ENCODE results near the gene SUPT16H. TPM values are rescaled to one million over a fixed set of nuclear protein-coding genes. Genes with fewer than 3 reads are reported as not detected.

Gene SUPT16H
- total and polyA plus RNA-seq, 2 of the 13 experiments (the other 11 are each of a cell fraction or from before 2014, with no cell fraction given): 77.5 to 230 TPM

DNA sequence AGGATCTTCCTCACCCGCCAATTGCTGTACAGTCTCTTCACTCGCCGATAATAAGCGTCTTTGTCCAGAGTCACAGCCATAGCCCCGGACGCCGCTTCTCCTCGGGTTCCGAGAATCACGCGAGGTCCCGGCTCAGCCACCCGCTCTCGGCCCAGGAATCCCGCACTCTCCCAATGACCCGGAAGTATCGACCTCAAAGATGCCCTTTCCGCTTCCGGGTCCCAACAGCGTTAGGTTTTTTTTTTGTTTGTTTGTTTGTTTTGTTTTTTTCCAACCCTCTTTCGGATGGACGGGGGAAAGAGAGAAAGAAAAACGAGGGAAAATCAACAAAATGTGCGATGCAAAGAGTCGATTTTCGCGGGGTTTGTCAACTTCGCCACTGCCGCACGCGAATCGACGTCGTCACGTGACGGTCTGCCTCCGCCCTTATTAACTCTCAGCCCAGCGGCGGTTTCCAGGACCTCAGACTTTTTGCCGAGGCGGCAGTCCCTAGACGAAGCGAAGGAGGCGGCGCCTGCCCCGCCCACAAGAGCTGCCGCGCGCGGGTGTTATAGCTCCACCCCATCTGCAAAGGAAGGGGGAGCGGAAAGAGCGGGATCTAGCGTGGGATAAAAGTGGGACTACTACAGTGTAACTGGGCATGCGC, at the start of gene SUPT16H (continued):
- TF ChIP-seq, protein P1, sequence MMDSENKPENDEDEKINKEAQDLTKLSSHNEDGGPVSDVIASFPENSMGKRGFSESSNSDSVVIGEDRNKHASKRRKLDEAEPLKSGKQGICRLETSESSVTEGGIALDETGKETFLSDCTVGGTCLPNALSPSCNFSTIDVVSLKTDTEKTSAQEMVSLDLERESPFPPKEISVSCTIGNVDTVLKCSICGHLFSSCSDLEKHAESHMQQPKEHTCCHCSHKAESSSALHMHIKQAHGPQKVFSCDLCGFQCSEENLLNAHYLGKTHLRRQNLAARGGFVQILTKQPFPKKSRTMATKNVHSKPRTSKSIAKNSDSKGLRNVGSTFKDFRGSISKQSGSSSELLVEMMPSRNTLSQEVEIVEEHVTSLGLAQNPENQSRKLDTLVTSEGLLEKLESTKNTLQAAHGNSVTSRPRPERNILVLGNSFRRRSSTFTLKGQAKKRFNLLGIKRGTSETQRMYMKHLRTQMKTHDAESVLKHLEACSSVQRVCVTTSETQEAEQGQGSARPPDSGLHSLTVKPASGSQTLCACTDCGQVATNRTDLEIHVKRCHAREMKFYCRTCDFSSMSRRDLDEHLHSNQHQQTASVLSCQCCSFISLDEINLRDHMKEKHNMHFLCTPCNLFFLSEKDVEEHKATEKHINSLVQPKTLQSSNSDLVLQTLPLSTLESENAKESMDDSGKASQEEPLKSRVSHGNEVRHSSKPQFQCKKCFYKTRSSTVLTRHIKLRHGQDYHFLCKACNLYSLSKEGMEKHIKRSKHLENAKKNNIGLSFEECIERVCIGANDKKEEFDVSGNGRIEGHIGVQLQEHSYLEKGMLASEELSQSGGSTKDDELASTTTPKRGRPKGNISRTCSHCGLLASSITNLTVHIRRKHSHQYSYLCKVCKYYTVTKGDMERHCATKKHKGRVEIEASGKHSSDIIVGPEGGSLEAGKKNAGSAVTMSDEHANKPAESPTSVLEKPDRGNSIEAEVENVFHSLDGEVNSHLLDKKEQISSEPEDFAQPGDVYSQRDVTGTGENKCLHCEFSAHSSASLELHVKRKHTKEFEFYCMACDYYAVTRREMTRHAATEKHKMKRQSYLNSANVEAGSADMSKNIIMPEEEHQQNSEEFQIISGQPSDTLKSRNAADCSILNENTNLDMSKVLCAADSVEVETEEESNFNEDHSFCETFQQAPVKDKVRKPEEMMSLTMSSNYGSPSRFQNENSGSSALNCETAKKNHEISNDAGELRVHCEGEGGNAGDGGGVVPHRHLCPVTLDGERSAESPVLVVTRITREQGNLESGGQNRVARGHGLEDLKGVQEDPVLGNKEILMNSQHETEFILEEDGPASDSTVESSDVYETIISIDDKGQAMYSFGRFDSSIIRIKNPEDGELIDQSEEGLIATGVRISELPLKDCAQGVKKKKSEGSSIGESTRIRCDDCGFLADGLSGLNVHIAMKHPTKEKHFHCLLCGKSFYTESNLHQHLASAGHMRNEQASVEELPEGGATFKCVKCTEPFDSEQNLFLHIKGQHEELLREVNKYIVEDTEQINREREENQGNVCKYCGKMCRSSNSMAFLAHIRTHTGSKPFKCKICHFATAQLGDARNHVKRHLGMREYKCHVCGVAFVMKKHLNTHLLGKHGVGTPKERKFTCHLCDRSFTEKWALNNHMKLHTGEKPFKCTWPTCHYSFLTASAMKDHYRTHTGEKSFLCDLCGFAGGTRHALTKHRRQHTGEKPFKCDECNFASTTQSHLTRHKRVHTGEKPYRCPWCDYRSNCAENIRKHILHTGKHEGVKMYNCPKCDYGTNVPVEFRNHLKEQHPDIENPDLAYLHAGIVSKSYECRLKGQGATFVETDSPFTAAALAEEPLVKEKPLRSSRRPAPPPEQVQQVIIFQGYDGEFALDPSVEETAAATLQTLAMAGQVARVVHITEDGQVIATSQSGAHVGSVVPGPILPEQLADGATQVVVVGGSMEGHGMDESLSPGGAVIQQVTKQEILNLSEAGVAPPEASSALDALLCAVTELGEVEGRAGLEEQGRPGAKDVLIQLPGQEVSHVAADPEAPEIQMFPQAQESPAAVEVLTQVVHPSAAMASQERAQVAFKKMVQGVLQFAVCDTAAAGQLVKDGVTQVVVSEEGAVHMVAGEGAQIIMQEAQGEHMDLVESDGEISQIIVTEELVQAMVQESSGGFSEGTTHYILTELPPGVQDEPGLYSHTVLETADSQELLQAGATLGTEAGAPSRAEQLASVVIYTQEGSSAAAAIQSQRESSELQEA (CRISPR knock-in tag; IDR thresholded peaks at IDR 0.05; ENCODE audit: not compliant biosample characterization): peak; percentile 34
- TF ChIP-seq SRSF9 (IDR thresholded peaks at IDR 0.05; ENCODE audit: borderline replicate concordance, insufficient read depth, low read depth, low read length, poor library complexity, severe bottlenecking) (no peak), ZBTB7B (CRISPR knock-in tag; IDR thresholded peaks at IDR 0.05) (peak; percentile 41; the same call in 1 of the 2 replicates), ZNF383 (CRISPR knock-in tag; IDR thresholded peaks at IDR 0.05; ENCODE audit: borderline replicate concordance) (no peak; the same call in 1 of the 2 replicates), ZNF577 (CRISPR knock-in tag; IDR thresholded peaks at IDR 0.05; ENCODE audit: borderline replicate concordance, low read depth) (0 out of 2 replicates have a peak, but pooled peaks have one; percentile 91), ZNF24 (IDR thresholded peaks at IDR 0.05) (no peak; the same call in 1 of the 2 replicates), ZNF567 (CRISPR knock-in tag; IDR thresholded peaks at IDR 0.05; ENCODE audit: borderline replicate concordance) (no peak; the same call in 1 of the 2 replicates), ZSCAN31 (CRISPR knock-in tag; IDR thresholded peaks at IDR 0.05; ENCODE audit: low read depth) (peak; percentile 74; the same call in 1 of the 2 replicates), ZEB1 (IDR thresholded peaks at IDR 0.05; ENCODE audit: insufficient replicate concordance, low read depth) (no peak), TAF1 (CRISPR knock-in tag; IDR thresholded peaks at IDR 0.05) (peak; percentile 89), PHF21A (CRISPR knock-in tag; IDR thresholded peaks at IDR 0.05) (peak; percentile 95), SMARCC2 (IDR thresholded peaks at IDR 0.05) (no peak), ZNF768 (CRISPR knock-in tag; IDR thresholded peaks at IDR 0.05) (peak; percentile 7), ZNF724P (CRISPR knock-in tag; IDR thresholded peaks at IDR 0.05; ENCODE audit: borderline replicate concordance) (no peak), ELF1 (CRISPR knock-in tag; IDR thresholded peaks at IDR 0.05) (peak; percentile 93)
- TF ChIP-seq, protein P2, sequence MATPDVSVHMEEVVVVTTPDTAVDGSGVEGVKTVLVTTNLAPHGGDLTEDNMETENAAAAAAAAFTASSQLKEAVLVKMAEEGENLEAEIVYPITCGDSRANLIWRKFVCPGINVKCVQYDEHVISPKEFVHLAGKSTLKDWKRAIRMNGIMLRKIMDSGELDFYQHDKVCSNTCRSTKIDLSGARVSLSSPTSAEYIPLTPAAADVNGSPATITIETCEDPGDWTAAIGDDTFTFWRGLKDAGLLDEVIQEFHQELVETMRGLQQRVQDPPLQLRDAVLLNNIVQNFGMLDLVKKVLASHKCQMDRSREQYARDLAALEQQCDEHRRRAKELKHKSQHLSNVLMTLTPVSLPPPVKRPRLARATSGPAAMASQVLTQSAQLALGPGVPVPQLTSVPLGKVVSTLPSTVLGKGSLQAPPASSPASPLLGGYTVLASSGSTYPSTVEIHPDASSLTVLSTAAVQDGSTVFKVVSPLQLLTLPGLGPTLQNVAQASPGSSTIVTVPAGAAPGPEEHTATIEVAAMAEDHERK (CRISPR knock-in tag; IDR thresholded peaks at IDR 0.05; ENCODE audit: low read depth): no peak
- TF ChIP-seq, protein P3, sequence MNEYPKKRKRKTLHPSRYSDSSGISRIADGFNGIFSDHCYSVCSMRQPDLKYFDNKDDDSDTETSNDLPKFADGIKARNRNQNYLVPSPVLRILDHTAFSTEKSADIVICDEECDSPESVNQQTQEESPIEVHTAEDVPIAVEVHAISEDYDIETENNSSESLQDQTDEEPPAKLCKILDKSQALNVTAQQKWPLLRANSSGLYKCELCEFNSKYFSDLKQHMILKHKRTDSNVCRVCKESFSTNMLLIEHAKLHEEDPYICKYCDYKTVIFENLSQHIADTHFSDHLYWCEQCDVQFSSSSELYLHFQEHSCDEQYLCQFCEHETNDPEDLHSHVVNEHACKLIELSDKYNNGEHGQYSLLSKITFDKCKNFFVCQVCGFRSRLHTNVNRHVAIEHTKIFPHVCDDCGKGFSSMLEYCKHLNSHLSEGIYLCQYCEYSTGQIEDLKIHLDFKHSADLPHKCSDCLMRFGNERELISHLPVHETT (CRISPR knock-in tag; conservative IDR thresholded peaks at IDR 0.05): peak; percentile 26

All from HepG2 (cell line).